ENCODE data around the gene KRIT1.

GRCh38 chr7:92255308-92255707, 9.6 kb upstream of the KRIT1 start:
- TF ChIP-seq SNRNP70 (IDR thresholded peaks at IDR 0.05; ENCODE audit: low read depth, low read length) (no peak), FOXP4 (CRISPR knock-in tag; IDR thresholded peaks at IDR 0.05) (no peak), GABPA (IDR thresholded peaks at IDR 0.05; ENCODE audit: low read depth, low read length) (no peak), GABPA (CRISPR knock-in tag; IDR thresholded peaks at IDR 0.05; ENCODE audit: low read depth) (no peak), CTCF (CRISPR knock-in tag; IDR thresholded peaks at IDR 0.05) (no peak), ZNF557 (CRISPR knock-in tag; IDR thresholded peaks at IDR 0.05) (no peak)
